Muscle layer of duodenum (tissue), 2 donors: ENCODE results near the gene UNC5C.
"Not testable (repeated sequence)": the region's sequence is repeated elsewhere in the genome, so short reads cannot be mapped to it uniquely, and the experiment has no call there.

Source experiments
- H3K27ac ChIP-seq: one replicate; pipeline ENCODE4 v1.7.0; 2013; ENCODE audit warnings: mild to moderate bottlenecking, low read length
- H3K27me3 ChIP-seq: one replicate; pipeline ENCODE4 v1.7.0; 2013; ENCODE audit warnings: low read depth, mild to moderate bottlenecking, control low read depth, low read length
- H3K36me3 ChIP-seq, 2 donors: one replicate each; pipeline ENCODE4 v1.7.0; 2013; ENCODE audit warnings: low read length in 2 of 2, control low read depth in 1 of 2, mild to moderate bottlenecking in 1 of 2; ENCODE audit not compliant: insufficient read depth in 2 of 2, control insufficient read depth in 1 of 2
- H3K4me1 ChIP-seq, 2 donors: one replicate each; pipeline ENCODE4 v1.7.0; 2013; ENCODE audit warnings: low read length in 2 of 2, mild to moderate bottlenecking in 2 of 2, control low read depth in 1 of 2, moderate library complexity in 1 of 2; ENCODE audit not compliant: insufficient read depth in 2 of 2, control insufficient read depth in 1 of 2
- H3K4me3 ChIP-seq, 2 donors: one replicate each; pipeline ENCODE4 v1.7.0; 2013; ENCODE audit warnings: low read length in 2 of 2, low read depth in 1 of 2, mild to moderate bottlenecking in 1 of 2
- H3K9me3 ChIP-seq, 2 donors: one replicate each; pipeline ENCODE4 v1.7.0; 2013; ENCODE audit warnings: low read length in 2 of 2, control low read depth in 1 of 2, mild to moderate bottlenecking in 1 of 2; ENCODE audit not compliant: control insufficient read depth in 1 of 2
- donor health status: healthy.

Gene UNC5C

DNA sequence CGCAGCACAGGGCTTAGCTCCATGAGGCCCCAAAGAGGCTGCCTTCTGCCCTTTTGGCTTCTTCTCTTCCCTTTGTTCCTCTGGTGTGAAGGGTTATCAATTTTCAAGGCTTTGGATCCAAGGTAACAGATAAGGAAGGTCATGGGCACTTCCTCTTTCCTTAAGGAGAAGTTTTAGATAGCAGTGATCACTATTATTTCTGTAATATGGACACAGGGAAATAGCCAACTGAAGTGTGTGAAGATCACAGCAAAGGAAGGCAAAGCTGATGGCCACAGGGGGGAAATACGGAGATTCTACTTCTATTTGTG is 366.8 kb downstream of the UNC5C start:
- H3K36me3 ChIP-seq, result peaks cover 0 to 7% of the 10 kb centered on the region in 2 donors
- no peaks in the 10 kb centered on the region for H3K4me1 ChIP-seq
- H3K27ac ChIP-seq, result no peak overlapping the region
- no peaks in the 10 kb centered on the region for H3K27me3 ChIP-seq
- no peak overlapping the region for H3K4me3 ChIP-seq
- peaks cover 0 to 6% of the 10 kb centered on the region in 2 donors for H3K9me3 ChIP-seq

DNA sequence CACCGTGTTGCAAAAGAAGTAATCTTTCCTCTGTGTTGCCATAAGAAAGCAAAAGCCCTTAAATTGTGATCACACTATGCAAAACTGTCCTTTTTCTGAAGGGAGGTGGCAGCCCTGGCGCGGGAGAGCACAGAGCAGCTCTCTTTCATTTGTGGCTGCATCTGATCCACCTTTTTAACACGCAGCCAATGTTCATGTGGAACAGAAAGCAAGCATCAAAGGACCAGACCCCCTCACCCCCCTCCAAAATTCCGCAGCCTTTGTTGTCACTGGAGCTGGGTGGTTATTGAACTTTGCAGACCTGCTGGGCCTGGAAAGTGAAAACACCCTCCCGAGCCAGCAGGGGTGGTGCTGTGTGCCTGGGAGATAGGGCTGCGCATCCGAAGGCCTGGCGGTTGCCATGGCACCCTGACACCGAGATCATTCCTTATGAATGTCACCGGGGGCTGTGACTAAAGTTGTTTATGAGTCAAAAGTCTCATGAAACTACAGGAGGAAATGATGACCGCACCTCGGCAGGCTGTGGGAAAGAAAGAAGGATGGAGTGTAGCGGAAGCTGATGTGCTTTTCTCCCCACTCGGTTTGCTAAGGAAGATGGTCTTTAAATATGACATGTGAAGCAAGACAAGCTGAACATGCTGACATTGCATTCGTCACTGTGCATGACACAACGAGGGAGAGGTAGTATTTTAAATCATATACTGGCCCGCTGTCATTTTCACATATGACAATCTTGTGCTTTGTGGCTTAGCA is 367.4 kb downstream of the UNC5C start:
- Histone ChIP-seq H3K36me3 (peaks cover 0 to 7% of the 10 kb centered on the region in 2 donors), H3K4me3 (no peak overlapping the region), H3K9me3 (peaks cover 0 to 6% of the 10 kb centered on the region in 2 donors), H3K27ac (no peak overlapping the region), H3K27me3 (no peaks in the 10 kb centered on the region), H3K4me1 (no peaks in the 10 kb centered on the region)

DNA sequence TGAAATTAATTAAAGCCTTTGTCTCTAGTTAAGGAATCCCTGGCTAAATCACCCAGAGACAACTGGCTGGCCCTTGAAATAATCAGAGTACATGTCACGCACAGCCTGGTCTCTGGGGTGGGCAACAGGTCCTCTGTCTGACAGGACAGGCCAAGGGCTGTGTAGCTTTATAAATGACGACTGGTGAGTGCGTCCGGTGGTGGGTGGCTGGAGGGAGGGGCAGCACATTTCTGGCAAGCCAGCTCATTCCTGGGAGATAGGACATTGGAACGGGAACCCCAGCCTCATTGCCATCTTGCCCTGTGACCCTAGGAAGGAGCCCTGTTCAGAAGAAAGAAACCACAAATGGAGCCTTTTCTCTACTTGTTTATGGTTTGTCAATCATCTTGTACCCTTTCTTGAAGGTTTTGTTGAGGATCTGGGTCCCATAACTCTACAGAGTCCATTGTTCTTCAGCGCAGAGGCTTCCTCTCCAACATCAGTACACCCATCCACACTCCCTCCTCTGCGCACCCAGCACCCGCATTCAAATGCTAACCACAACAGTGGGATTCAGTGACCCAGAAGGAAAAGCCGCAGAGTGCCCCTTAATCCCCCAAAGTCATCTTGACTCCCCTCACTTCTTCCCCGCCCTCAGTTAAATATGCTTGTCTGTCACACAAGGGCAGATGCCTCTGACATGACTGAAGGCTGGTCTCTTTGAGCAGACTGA is 368.1 kb downstream of the UNC5C start:
- no peak overlapping the region for H3K4me3 ChIP-seq
- peaks cover 0 to 7% of the 10 kb centered on the region in 2 donors for H3K36me3 ChIP-seq
- no peaks in the 10 kb centered on the region for H3K4me1 ChIP-seq
- H3K27me3 ChIP-seq, result no peaks in the 10 kb centered on the region
- H3K9me3 ChIP-seq, result peaks cover 0 to 6% of the 10 kb centered on the region in 2 donors
- H3K27ac ChIP-seq, result no peak overlapping the region

DNA sequence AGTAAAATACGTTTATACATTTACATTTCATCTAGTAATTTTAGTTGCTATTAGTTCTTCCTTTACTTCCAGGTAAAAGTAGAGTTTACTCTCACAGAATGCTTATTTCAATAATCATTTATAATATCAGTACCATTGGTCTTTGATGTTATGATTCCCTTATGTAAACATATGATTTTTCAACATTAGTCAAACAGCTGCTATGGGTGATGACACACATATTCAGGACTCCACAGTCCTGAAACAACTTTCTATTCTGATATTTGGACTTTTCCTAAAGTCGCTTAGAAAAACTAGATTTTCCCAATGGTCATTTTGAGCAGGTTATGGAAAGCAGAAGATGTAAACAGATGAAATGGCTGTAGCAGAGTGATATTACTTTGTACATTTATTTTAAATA is 369.8 kb downstream of the UNC5C start:
- Histone ChIP-seq H3K36me3 (peaks cover 0 to 7% of the 10 kb centered on the region in 2 donors), H3K4me3 (no peak overlapping the region), H3K27me3 (no peaks in the 10 kb centered on the region), H3K27ac (no peak overlapping the region), H3K4me1 (no peaks in the 10 kb centered on the region), H3K9me3 (peaks cover 0 to 6% of the 10 kb centered on the region in 2 donors)

DNA sequence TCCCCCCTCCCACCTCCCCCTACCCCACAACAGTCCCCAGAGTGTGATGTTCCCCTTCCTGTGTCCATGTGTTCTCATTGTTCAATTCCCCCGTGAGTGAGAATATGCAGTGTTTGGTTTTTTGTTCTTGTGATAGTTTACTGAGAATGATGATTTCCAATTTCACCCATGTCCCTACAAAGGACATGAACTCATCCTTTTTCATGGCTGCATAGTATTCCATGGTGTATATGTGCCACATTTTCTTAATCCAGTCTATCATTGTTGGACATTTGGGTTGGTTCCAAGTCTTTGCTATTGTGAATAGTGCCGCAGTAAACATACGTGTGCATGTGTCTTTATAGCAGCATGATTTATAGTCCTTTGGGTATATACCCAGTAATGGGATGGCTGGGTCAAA is 377.4 kb downstream of the UNC5C start:
- H3K9me3 ChIP-seq, H3K36me3 ChIP-seq, H3K27ac ChIP-seq, H3K4me1 ChIP-seq, H3K4me3 ChIP-seq, H3K27me3 ChIP-seq: not testable (repeated sequence)

DNA sequence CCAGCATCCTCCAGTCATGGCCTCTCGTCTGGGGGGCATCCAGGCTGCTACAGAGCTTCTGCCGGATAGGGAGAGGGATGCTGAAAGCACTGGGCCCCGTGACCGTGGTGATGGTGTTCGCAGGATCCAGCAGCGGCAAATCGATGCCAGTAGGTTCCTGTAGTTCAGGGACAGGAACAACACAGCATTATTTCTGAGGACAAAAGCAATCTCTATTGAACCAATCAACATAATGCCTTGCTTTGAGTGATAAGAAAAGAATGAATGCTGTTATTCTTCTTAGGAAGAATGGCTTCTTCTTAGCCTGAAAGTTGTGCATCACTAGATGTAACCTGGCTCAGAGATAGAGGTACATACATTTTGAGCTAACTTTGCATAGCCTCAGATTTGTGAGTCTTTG is 378.6 kb downstream of the UNC5C start:
- Histone ChIP-seq H3K4me3 (no peak overlapping the region), H3K27ac (no peak overlapping the region), H3K36me3 (no peaks in the 10 kb centered on the region)

DNA sequence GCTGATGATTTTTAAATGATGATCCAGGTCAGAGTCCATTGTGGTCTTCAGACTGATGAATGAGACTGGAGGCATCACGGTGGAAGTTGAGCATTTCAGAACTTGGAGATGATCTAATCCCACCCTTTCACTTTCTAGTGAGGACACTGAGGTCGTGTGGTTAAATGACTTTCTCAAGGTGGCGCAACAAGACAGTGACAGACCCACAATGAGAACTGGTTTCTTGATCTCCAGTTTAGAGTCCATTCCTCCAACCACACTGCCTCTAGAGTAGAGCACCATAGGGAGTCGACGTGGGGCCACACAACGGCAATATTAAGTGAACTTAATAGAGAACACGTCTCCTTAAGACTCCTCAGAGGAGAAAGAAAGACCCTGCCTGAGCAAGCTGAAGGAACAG is 381.0 kb downstream of the UNC5C start:
- Histone ChIP-seq H3K4me1 (no peaks in the 10 kb centered on the region), H3K27me3 (no peaks in the 10 kb centered on the region), H3K9me3 (no peaks in the 10 kb centered on the region), H3K27ac (no peak overlapping the region), H3K36me3 (no peaks in the 10 kb centered on the region), H3K4me3 (no peak overlapping the region)

More for the DNA sequence above, 378.6 kb downstream of the UNC5C start:
- H3K9me3 ChIP-seq, result no peaks in the 10 kb centered on the region
- no peaks in the 10 kb centered on the region for H3K4me1 ChIP-seq
- no peaks in the 10 kb centered on the region for H3K27me3 ChIP-seq

DNA sequence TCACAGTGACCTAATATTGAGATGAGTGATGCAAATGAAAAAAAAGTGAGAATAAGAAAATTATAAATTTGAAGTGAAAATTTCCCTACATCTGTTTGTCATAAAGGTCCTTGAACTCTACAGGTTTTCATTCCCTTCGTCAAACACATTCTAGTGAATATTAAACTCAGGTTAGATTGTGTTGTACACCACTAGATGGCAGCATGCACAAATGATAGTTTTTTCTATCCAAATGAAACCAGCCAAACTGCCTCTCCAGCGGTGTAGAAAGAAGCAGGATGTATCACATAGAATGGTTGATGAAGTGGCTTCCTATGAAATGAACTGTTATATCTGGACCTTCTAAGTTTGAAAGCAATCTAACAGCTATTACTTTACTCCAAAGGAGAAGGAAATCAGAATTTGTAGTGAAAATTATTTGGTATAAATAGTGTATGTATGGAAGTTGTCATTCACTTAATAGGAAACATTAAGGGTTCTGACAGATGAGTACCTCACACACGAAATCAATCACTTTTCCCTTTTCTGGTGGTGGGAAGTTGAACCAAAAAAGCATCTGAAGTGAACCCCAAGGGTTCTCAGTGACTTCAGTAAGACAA is 382.7 kb downstream of the UNC5C start:
- Histone ChIP-seq H3K36me3 (no peaks in the 10 kb centered on the region), H3K4me3 (no peak overlapping the region), H3K4me1 (no peaks in the 10 kb centered on the region), H3K27ac (no peak overlapping the region), H3K9me3 (no peaks in the 10 kb centered on the region), H3K27me3 (no peaks in the 10 kb centered on the region)

DNA sequence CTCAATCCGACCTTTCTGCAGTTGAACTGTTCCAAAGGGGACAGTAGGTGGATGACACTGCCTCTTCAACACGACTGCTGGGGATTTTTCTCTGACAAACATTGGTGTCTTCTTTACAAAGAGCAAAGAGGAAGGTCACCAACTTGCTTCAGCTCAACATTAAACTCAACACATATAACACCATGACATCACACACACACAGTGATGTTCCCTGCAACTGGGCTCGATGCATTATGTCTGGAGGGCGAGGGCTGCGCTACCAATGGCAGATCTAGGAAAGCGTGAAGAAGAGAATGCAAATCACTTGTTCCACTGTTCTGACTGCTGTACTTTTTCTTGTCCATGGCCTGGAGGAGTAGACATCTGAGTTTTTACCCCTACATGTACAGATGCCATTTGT is 385.9 kb downstream of the UNC5C start:
- H3K27ac ChIP-seq, result no peak overlapping the region

DNA sequence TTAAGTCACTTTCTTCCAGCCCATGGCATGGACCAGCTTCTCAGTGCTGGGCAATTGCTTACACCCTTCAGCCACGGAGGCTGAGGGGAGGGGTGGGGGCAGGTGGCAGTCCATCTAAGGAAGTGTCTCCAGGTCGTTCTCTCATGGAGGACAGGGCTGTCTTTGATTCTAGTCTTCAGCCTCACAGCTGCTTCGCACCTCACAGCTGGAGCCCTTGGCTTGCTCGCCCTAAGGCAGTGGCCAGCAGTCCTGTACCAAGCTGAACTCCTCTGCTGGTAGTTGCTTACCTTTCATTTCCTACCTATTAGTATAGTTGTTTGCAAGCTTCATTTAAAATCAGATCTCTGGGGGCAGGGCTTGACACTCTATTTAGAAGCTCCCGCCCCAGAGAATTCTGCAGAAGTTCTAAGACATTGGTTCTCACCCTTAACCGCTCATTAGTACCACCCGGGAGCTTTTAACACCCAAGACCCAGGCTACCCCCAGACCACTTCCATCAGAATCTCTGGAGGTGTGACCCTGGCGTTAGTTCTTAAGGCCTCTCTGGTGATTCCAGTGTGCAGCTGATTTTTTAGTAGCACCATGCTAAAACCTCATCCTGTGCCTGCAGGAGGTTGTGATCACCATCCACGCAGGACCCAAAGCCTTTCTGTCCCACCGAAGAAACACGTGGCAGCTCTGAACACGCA is 386.8 kb downstream of the UNC5C start:
- H3K9me3 ChIP-seq, result no peaks in the 10 kb centered on the region
- no peaks in the 10 kb centered on the region for H3K36me3 ChIP-seq
- no peak overlapping the region for H3K4me3 ChIP-seq
- no peak overlapping the region for H3K27ac ChIP-seq
- no peaks in the 10 kb centered on the region for H3K27me3 ChIP-seq
- no peaks in the 10 kb centered on the region for H3K4me1 ChIP-seq

More for the DNA sequence above, 385.9 kb downstream of the UNC5C start:
- Histone ChIP-seq H3K36me3 (no peaks in the 10 kb centered on the region), H3K27me3 (no peaks in the 10 kb centered on the region), H3K4me3 (no peak overlapping the region), H3K4me1 (no peaks in the 10 kb centered on the region), H3K9me3 (no peaks in the 10 kb centered on the region)

DNA sequence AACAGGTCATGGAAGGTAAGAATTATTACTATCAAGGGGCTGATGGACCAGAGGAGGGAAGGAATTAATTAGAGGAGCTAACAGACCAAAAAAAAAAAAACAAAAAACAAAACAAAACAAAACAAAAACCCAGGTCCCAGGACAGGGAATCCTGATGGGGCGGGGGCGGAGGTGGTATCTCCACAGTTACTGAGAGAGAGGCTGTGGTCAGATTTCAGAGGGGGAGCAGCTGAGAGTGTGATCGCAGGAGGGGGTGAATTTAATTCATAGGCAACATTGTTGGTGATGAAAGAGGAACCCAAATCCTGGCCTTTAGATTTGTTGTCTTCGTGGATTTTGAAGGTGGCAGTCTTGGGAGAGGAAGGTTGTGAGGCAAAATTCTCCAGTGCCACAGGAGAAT is 389.4 kb downstream of the UNC5C start:
- H3K4me1 ChIP-seq, result no peaks in the 10 kb centered on the region
- H3K27ac ChIP-seq, result no peak overlapping the region
- H3K9me3 ChIP-seq, result no peaks in the 10 kb centered on the region
- no peaks in the 10 kb centered on the region for H3K27me3 ChIP-seq
- no peaks in the 10 kb centered on the region for H3K36me3 ChIP-seq
- no peak overlapping the region for H3K4me3 ChIP-seq
